Thyroid gland (tissue), 4 donors: Measurements from ENCODE around the gene MMEL1. TPM values are rescaled to one million over a fixed set of nuclear protein-coding genes. Genes with fewer than 3 reads are reported as not detected.

Experiments used
- DNase-seq, 2 donors: peaks; one replicate each; pipeline ENCODE4 v3.0.0-alpha.2; 2019
- H3K27ac ChIP-seq, 3 donors: fragments of 200-600 bp; sonication (generic); 1 replicate in 2 of 3; 2 replicates in 1 of 3; pipeline ENCODE4 v1.5.1; 2016 to 2019; ENCODE audit warnings: mild to moderate bottlenecking in 1 of 3, moderate library complexity in 1 of 3
- H3K27me3 ChIP-seq: fragments of 200-600 bp; sonication (generic); one replicate; pipeline ENCODE4 v1.5.1; 2019
- H3K36me3 ChIP-seq, 2 donors: fragments of 200-600 bp; sonication (generic); one replicate each; pipeline ENCODE4 v1.5.1; 2016 to 2019
- H3K4me1 ChIP-seq, 2 donors: fragments of 200-600 bp; sonication (generic); one replicate each; pipeline ENCODE4 v1.5.1; 2017 to 2019
- H3K4me3 ChIP-seq, 3 donors: fragments of 200-600 bp; sonication (generic); replicated peaks in 1 of 3; 1 replicate in 2 of 3; 2 replicates in 1 of 3; pipeline ENCODE4 v1.5.1; 2016; ENCODE audit warnings: mild to moderate bottlenecking in 1 of 3
- H3K9me3 ChIP-seq: fragments of 200-600 bp; sonication (generic); one replicate; pipeline ENCODE4 v1.5.1; 2017
- POLR2A ChIP-seq, 2 donors: fragments of 450-650 bp; IDR thresholded peaks; one replicate each; pipeline ENCODE4 v1.6.1; 2017; ENCODE audit warnings: antibody characterized with exemption in 2 of 2, mild to moderate bottlenecking in 2 of 2, moderate library complexity in 1 of 2
- WGBS, 2 donors: methylation state at CpG; one replicate each; pipeline ENCODE4 v1.1.5; 2017; 5-methylcytosine and 5-hydroxymethylcytosine counted together
- intact Hi-C: fragments of 100-400 bp; cut with DNase I; formaldehyde crosslinking; loops from one replicate; pipeline ENCODE4 v1.15.1; 2023
- total RNA-seq, 4 donors: library from RNA; depleted of rRNA; stranded (reverse); fragments of >200 nt; gene quantifications; one replicate each; pipeline ENCODE4 v1.2.3, GENCODE V29; 2016
- TF ChIP-seq, protein P1 (sequence below), 6 experiments: fragments of 200-600 bp in 3 of 6; fragments of 450-650 bp in 3 of 6; sonication (generic) in 3 of 6; IDR thresholded peaks; one replicate each; pipeline ENCODE4 v1.5.1; 2016 to 2019; ENCODE audit warnings: antibody characterized with exemption in 6 of 6, mild to moderate bottlenecking in 2 of 6, inconsistent platforms in 1 of 6, moderate library complexity in 1 of 6

Gene MMEL1
- total RNA-seq, 4 donors from 2014 or later, result 0.98 to 2.5 (median 2.0) TPM; not detected in 1

DNA sequence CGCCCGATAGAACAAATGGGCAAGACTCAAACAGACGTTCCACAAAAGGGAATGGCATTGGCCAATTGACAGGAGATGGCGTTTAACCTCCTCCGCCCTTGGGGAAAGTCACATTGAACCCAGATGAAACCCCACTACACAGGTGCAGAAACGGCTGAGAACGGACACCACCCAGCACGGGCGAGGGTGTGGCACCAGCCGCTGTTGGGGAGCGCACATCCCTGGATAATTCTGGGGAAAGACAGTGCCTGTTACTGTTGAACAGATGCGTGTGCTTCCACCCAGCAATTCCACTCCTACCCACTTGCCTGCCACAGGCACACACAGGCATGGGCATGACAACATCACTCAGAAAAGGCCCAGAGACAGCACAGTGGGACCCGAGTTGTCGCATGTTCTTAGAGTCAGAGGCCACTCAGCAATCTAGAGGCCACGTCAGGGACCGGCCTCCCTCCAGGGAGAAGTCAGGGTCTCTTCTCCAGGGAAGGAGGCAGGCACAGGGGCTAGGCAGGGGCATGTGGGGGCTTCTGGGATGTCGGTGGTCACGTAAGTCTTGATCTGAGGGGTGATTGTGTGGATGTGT, 31.0 kb downstream of the MMEL1 start:
- H3K9me3 ChIP-seq, result no peaks in the 10 kb centered on the region
- WGBS, 2 donors, result 88 to 97% methylated on average over 18 of the region's 18 CpGs
- TF ChIP-seq, protein P1, sequence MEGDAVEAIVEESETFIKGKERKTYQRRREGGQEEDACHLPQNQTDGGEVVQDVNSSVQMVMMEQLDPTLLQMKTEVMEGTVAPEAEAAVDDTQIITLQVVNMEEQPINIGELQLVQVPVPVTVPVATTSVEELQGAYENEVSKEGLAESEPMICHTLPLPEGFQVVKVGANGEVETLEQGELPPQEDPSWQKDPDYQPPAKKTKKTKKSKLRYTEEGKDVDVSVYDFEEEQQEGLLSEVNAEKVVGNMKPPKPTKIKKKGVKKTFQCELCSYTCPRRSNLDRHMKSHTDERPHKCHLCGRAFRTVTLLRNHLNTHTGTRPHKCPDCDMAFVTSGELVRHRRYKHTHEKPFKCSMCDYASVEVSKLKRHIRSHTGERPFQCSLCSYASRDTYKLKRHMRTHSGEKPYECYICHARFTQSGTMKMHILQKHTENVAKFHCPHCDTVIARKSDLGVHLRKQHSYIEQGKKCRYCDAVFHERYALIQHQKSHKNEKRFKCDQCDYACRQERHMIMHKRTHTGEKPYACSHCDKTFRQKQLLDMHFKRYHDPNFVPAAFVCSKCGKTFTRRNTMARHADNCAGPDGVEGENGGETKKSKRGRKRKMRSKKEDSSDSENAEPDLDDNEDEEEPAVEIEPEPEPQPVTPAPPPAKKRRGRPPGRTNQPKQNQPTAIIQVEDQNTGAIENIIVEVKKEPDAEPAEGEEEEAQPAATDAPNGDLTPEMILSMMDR (IDR thresholded peaks at IDR 0.05), result no peak
- TF ChIP-seq POLR2A (IDR thresholded peaks at IDR 0.05), result no peak
- H3K4me3 ChIP-seq, result no peak overlapping the region
- H3K36me3 ChIP-seq, result no peaks in the 10 kb centered on the region
- H3K27ac ChIP-seq, result no peak overlapping the region
- intact Hi-C loops, result no loop called here
- H3K27me3 ChIP-seq, result no peaks in the 10 kb centered on the region
- peaks cover 9 to 14% of the 10 kb centered on the region in 2 donors for H3K4me1 ChIP-seq
- no peak for DNase-seq

GRCh38 chr1:2598329-2598931, 34.4 kb downstream of the MMEL1 start:
- WGBS, 2 donors, result 85 to 87% methylated on average over 3 of the region's 3 CpGs
- DNase-seq, result no peak
- Histone ChIP-seq H3K27ac (no peak overlapping the region), H3K4me3 (no peak overlapping the region), H3K36me3 (no peaks in the 10 kb centered on the region), H3K27me3 (no peaks in the 10 kb centered on the region), H3K9me3 (no peaks in the 10 kb centered on the region), H3K4me1 (peaks cover 0 to 11% of the 10 kb centered on the region in 2 donors)
- intact Hi-C loops, result no loop called here
- TF ChIP-seq POLR2A (IDR thresholded peaks at IDR 0.05), result no peak
- TF ChIP-seq, protein P1 (IDR thresholded peaks at IDR 0.05), result no peak

DNA sequence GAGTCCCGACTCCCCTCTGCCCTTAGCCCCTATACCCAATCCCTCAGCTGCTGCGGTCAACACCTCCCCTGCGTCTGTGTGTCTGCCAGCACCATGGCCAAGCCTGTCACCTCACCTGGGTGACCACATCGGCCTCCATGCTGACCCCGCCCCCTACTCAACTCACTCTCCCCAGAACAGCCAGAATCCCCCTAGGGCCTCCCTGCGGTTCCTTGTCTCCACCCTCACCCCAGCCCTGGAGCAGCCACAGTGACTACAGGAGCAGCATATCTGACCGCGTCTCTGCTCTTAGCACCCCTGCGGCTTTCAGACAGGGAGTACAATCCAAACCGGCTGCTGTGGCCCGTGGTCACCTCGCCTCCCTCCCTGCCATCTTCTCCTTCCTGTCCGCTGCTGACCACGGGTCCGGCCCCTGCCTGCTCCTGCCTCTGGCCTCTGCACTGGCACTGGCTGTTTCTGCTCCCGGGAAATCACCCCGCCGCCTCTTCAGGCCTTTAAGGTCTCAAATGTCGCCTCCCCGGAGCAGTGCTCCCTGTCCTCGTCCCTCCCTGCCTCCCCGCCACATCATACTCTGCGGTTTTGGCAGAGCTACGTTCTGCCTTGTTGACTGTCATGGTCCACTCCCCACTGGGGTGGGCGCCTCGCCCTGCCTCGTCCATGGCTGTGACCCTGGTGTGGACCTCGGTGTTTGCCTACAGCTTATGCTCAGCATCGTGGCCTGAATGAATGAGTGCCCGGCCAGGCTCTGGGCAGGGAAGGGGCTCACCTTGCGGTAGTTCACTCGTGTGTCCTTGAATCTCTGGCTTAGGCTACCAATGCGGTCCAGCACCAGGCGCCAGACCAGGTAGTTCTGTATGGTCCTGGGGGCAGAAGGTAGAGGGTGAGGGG, 35.1 kb downstream of the MMEL1 start:
- intact Hi-C loops, result no loop called here
- no peak for DNase-seq
- H3K4me1 ChIP-seq, result peaks cover 0 to 14% of the 10 kb centered on the region in 2 donors
- no peaks in the 10 kb centered on the region for H3K27me3 ChIP-seq
- no peak overlapping the region for H3K27ac ChIP-seq
- WGBS, 2 donors, result 73 to 79% methylated on average over 34 of the region's 34 CpGs
- H3K9me3 ChIP-seq, result no peaks in the 10 kb centered on the region
- H3K36me3 ChIP-seq, result no peaks in the 10 kb centered on the region
- TF ChIP-seq, protein P1 (IDR thresholded peaks at IDR 0.05), result no peak
- no peak for TF ChIP-seq POLR2A (IDR thresholded peaks at IDR 0.05)
- no peak overlapping the region for H3K4me3 ChIP-seq

DNA sequence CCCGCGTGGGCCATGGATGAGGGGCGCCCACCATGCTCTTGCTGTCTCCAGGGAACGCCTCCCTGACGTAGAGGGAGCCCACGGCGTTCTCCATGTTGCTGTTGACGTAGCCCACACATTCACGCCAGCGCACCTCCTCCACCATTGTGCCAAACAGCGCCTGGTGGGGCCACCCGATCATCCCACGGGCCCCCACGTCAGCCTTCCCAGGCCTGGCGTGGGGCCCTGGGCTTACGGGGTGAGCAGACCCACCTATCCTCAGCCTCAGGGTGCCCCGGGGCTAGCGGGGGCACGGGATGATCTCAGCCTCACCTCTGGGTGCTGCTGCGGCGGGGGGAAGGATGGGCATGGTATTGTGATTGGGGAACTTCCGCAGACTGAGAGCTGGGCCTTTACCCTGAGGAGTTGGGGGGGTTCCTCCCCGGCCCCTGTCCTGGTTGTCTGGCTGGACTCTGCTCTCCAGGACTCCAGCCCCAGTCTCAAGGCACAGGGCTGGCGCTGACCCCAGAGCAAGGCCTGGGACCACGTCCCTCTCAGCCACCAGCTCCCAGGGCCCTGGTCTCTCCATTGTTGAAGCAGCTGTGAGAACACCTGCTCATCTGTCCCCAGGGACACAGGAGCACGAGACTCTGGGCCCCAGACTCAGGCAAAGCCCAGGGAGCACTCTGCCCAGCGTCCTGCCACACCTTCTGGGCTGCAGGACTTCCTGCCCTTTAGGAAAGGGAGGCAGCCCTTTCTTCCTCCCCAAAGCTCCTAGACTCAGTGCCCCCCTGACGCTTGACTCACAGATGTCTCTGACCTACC, 36.1 kb downstream of the MMEL1 start:
- TF ChIP-seq POLR2A (IDR thresholded peaks at IDR 0.05), result no peak
- TF ChIP-seq, protein P1 (IDR thresholded peaks at IDR 0.05), result no peak
- WGBS, 2 donors, result 87 to 94% methylated on average over 18 to 25 of the region's 28 CpGs
- Histone ChIP-seq H3K27ac (no peak overlapping the region), H3K4me1 (peaks cover 0 to 14% of the 10 kb centered on the region in 2 donors), H3K9me3 (no peaks in the 10 kb centered on the region), H3K4me3 (no peak overlapping the region), H3K27me3 (no peaks in the 10 kb centered on the region), H3K36me3 (no peaks in the 10 kb centered on the region)
- intact Hi-C loops, result no loop called here
- DNase-seq, result no peak
